ENCODE measurements around the gene TTLL6.

- TF ChIP-seq, protein P1, sequence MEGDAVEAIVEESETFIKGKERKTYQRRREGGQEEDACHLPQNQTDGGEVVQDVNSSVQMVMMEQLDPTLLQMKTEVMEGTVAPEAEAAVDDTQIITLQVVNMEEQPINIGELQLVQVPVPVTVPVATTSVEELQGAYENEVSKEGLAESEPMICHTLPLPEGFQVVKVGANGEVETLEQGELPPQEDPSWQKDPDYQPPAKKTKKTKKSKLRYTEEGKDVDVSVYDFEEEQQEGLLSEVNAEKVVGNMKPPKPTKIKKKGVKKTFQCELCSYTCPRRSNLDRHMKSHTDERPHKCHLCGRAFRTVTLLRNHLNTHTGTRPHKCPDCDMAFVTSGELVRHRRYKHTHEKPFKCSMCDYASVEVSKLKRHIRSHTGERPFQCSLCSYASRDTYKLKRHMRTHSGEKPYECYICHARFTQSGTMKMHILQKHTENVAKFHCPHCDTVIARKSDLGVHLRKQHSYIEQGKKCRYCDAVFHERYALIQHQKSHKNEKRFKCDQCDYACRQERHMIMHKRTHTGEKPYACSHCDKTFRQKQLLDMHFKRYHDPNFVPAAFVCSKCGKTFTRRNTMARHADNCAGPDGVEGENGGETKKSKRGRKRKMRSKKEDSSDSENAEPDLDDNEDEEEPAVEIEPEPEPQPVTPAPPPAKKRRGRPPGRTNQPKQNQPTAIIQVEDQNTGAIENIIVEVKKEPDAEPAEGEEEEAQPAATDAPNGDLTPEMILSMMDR (IDR thresholded peaks at IDR 0.05; ENCODE audit: extremely low read depth in 1 of 2, insufficient read depth in 1 of 2, low read depth in 1 of 2, low read length in 2 of 2): no peak
- TF ChIP-seq FOS (IDR thresholded peaks at IDR 0.05; ENCODE audit: borderline replicate concordance, insufficient read depth, low read length): no peak
- TF ChIP-seq EZH2 (IDR thresholded peaks at IDR 0.05; ENCODE audit: borderline replicate concordance, low read depth, low read length, severe bottlenecking): no peak
- TF ChIP-seq POLR2AphosphoS5 (IDR thresholded peaks at IDR 0.05; ENCODE audit: insufficient read depth, low read depth, low read length): no peak
- no peak for TF ChIP-seq POLR2A (IDR thresholded peaks at IDR 0.05; ENCODE audit: low read depth, low read length)
Measured at GRCh38 chr17:48835971-48836370, 18.9 kb upstream of the TTLL6 start.
